Pons (tissue), 1 donor: ENCODE results near the gene MET.
"Not testable (repeated sequence)": the region's sequence is repeated elsewhere in the genome, so short reads cannot be mapped to it uniquely, and the experiment has no call there.

Experiments used
- DNase-seq: peaks from one replicate; pipeline ENCODE4 v3.0.0-alpha.2; 2016; ENCODE audit warnings: low spot score

The MET gene

GRCh38 chr7:116728413-116728812, 56.4 kb downstream of the MET start:
- no peak for DNase-seq

- no peak for DNase-seq
Observed at GRCh38 chr7:116730097-116731022, 58.4 kb downstream of the MET start.

GRCh38 chr7:116731023-116731395, 59.0 kb downstream of the MET start:
- DNase-seq: no peak

DNA sequence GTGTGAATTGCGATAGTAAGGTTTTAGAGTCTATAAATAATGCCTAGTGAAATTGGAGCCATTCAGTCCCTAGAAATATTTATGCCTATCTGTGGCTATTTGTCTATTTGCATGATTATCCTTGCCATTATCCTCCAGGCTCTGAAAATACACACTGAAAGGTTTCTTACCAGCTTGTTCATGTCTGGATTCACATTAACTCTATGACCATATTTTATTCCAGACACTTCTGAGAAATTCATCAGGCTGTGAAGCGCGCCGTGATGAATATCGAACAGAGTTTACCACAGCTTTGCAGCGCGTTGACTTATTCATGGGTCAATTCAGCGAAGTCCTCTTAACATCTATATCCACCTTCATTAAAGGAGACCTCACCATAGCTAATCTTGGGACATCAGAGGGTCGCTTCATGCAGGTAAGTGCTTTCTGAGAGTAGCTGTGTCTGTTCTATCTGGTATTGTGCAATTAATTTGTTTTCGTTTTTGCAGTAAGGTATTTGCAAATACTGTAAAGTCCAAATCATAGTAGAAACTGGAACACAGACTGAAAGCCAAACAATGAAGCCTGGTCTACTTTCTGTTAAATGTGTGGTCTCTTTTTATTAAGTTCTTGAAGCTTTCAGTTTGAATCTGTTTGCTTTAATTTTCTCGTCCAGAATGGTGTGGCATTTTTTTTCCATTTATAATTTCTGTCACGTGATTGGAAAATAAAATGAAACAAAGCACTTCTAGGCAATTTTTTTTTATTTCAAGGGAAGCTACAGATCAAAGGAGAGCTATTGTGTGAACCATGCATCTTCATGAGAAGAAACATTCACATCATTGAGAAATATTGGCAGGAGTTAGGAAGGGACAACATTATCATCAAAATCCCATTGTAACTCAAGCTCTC, 59.7 kb downstream of the MET start:
- no peak for DNase-seq

DNA sequence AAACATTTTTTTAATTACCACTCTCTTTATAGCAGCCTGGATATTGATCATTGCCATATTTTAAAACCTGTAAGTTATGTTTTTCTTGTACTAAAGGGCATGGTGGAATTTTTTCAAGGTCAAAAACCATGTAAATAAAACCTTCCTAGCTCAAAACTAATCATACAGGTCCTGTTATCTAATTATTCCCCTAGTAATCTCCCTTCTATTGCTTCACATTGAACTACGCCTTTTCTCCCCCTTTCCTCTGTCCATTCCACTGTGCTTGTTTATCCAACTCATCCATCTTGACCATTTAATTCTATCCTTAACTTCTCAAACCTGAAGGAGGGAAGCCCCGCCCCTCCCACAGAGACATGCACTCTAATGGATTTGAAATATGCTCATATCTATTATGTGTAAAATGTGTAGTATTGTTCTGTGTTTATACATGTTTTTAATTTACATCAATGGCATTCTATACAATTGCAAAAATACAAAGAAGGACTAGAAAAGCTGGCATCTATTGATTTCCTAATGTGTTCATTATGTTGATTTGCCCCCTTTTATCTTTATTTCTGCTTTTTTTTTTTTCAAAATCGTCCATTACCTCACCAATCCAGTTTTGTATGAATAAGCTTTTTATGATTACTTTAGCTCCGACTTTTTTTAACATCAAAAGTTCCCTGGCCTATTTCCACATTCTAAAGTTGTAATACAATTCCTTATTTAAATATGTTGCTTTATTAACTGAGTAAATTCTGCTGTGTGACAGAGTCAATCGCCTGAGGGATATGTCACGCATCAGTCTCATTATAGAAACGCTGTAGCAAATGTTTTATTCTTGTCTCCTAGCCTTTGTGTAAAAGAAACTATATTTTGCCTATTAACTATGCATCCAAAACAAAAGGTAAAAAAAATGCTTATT, 61.0 kb downstream of the MET start:
- no peak for DNase-seq

- DNase-seq: no peak
Observed at GRCh38 chr7:116733924-116734580, 62.1 kb downstream of the MET start.

DNA sequence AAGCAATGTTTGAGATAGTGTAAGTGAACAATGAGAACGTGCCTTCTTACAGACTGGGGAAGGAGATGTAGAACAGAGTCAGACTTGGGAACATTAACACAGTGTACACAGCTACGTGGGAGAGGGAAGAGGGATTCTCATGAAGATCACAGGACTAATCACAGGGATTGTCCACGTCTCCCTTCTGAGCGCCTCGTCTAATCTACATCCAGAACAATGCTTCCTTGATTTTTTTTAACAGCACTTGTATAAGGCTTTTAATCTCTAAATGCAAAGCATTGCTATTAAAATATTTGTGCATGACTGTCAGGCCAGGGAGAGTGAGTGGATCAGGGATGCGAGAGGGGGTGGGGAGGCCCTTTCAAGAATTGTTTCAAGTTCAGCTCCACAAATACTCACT, 62.7 kb downstream of the MET start:
- DNase-seq: no peak

DNA sequence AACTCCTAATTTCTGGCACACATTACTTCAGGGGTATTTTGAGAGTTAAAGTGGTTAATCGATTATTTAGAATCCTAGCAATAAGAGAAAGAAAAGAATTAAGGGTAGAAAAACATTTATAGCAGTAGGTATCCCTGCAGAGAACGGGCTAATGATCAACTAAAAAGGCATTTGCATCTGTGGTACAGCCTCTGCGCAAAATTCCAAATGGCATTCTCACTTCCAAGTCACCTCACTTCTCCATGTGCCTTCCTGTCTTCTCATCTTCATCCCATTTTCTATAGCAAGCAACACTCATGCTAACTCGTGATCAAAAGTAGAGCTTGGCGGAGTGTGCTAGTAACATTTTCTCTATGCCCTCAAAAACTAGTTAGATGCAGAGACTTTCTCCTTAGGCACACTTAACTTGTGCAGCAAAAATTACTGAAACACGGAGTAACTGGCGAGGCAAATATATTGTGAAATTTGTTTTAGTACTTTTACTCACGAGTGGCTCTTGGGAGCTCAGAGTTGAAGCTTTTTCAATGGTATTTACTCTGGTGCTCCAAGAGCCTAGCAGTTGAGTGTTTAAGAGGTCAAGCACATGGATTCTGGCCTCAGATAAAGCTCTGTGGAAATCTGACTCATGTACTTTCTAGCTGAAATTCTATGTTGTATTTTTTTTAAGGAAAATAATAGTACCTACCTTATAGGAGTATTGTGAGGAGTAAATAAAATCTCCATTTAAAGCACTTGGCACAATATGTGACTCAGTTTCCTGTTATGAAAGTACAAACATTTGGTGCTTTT, 65.1 kb downstream of the MET start:
- no peak for DNase-seq

DNA sequence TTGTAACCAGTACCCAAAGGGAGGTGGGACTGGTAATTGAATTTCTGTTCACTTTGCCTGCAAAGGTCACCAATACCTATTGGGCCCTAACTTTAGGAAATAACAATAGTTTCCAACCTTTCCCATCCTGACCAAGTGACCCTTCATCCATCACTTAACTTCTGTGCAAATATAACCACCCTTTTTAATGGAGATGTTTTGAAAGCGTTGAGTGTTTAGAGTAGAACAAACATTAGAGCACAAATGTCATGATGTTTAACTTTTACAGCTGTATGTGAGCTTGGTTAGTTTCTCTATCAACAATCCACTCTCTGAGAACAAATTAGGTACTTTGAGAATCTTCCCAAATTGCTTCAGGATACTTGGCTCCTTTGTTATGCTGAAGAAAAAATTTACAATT, 66.4 kb downstream of the MET start:
- no peak for DNase-seq

- DNase-seq: no peak
Observed at GRCh38 chr7:116739307-116739706, 67.3 kb downstream of the MET start.

- no peak for DNase-seq
Observed at GRCh38 chr7:116740231-116740630, 68.2 kb downstream of the MET start.

DNA sequence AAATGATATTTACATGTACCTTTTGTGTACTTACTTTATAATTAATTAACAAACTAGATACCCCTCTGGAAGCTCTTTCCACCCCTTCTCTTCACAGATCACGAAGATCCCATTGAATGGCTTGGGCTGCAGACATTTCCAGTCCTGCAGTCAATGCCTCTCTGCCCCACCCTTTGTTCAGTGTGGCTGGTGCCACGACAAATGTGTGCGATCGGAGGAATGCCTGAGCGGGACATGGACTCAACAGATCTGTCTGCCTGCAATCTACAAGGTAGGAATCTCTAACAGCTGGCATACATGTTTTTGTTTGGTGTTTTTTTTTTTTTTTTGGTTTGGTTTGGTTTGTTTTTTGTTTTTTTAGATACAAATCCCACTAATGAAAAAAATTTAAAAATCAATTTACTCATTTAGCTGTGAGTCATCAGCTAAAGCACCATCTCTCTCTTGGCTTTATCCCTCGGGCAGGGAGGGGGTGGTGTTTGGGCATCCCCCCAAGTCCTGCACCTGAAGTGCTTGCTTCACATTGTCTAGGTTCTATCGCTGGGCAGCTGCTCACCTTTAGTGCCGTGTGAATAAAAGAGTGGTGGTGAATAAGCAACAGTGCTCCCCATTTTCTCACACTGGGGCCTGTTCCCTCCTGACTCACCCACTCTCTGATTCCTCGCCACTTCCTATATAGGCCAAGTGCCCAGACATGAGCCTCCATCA, 68.9 kb downstream of the MET start:
- no peak for DNase-seq

DNA sequence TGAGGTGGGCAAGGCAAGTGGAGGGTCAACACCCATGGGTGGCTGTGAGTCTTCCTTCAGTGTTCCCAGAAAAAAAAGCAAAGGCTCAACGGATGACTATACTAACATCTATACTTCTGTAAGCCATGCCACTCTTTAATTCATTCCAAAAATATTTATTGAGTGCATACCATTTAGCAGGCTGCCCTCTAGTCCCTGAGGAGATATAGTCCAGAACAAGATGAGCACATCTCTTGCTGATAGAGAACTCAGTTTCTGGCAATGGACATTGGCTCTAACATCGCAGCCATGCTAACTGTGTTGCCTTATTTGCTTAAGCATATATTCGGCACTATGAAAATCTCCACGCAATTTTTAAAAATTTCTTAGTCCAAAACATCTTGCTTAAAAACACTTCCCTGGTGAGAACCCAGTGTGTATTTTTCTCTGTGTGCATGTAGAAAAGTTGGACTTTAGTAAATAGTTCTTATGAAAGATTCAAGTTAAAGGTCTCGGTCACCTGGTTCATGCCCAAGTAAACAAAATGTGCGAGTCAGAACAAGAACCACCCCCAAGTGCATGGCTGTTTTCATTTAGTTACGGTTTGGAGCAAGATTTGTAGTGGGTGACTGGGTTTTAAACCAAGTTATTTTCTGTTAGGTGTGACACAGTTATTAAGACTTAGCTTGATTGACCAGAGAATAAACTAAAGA, 69.8 kb downstream of the MET start:
- no peak for DNase-seq

DNA sequence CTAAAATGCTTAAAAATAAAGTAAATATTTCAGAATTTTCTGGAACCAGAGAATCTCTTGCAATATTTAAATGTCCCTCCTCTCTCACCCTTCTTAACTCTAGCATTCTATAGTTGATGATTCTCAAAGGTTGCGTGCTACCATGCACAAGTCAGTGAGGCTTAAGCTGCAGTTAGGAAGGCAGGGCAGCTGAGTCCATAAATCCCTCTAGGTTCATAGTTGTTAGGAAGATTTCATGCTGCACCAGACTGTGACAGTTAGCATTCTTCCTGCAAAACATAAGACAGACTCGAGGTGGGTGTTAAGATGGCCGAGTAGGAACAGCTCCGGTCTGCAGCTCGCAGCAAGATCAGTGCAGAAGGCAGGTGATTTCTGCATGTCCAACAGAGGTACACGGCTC, 70.6 kb downstream of the MET start:
- no peak for DNase-seq

- DNase-seq: not testable (repeated sequence)
Observed at GRCh38 chr7:116743835-116744234, 71.8 kb downstream of the MET start.

DNA sequence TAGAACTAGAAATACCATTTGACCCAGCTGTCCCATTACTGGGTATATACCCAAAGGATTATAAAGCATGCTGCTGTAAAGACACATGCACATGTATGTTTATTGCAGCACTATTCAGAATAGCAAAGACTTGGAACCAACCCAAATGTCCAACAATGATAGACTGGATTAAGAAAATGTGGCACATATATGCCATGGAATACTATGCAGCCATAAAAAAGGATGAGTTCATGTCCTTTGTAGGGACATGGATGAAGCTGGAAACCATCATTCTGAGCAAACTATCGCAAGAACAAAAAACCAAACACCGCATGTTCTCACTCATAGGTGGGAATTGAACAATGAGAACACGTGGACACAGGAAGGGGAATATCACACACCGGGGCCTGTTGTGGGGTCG, 74.4 kb downstream of the MET start:
- DNase-seq: not testable (repeated sequence)

DNA sequence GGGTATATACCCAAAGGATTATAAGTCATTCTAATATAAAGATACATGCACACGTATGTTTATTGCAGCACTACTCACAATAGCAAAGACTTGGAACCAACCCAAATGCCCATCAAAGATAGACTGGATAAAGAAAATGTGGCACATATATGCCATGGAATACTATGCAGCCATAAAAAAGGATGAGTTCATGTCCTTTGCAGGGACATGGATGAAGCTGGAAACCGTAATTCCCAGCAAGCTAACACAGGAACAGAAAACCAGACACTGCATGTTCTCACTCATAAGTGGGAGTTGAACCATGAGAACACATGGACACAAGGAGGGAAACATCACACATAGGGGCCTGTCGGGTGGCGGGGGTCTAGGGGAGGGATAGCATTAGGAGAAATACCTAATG, 79.1 kb downstream of the MET start:
- not testable (repeated sequence) for DNase-seq

DNA sequence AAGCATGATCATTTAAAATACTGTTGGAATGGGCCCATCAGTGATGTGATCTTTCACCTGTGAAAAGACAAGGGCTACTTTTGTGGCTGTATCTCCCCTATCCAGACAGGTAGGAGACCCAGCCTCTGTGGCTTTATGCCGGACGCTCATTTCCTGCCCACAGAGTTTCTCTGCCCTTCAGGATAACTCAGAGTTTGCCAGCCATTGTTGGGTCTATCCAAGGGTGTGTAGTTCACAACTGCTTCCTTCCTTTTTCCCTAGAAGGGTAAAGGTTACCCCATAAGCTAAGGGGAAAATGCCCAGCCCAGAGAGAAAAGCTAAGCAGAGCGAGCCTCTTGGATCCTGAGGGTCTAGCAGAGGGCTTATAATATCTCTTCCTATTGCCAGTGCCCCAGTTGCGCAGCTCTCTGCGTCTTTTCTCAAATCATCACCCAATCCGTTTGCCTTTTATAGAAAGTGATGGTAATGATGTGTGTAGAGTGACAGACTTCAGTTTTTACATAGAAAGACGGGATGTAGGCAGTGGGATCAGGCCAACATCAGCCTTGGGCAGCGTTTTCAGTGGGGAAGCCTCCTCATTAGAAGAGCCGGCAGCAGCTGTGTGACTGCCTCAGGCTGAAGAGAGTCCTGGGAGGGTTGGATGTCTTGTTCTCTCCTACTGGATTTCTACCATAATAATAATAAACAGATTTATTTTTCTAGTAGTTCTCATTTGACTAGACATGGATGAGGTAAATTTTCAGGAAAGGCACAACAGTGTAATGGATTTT, 80.5 kb downstream of the MET start:
- DNase-seq: no peak

DNA sequence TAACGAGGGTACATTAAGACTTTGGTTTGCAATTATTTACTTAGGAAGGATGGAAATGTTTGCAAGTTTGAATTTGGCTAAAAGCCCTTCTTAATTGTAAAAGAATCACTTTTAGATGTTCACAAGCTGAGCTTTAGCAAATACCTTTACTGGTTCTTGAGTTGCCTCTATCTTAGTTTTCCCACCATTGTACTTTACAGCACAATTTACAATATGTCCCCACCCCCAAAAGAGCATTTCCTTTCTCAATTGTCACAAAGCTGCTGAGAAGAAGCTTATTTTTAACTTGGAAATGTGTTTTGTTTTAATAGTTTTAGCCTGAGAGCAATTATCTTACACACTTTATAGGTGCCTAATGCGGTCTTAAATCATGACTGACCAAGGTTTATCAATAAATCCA, 81.1 kb downstream of the MET start:
- DNase-seq: no peak
